GM12878 (cell line): ENCODE results near the gene BBS4. TPM values are rescaled to one million over a fixed set of nuclear protein-coding genes. Genes with fewer than 3 reads are reported as not detected.
"Not testable (repeated sequence)": the region's sequence is repeated elsewhere in the genome, so short reads cannot be mapped to it uniquely, and the experiment has no call there.

Source experiments
- ATAC-seq: fragments of 200-7000 bp; cut with Tn5 transposase; 3 replicates; pipeline ENCODE4 v1.9.1; 2020; ENCODE audit warnings: mild to moderate bottlenecking, moderate library complexity
- BruUV-seq: library from RNA; stranded (reverse); fragments of 400-500 nt; replicated peaks from 2 replicates; lab custom pipeline; 2021; lab: Mats Ljungman, UMichigan
- CTCF ChIA-PET: fragments of 300-600 bp; sonication (Branson Sonifier 250); formaldehyde crosslinking; extraction: SDS; loops from one replicate; lab custom pipeline; 2021; ENCODE audit warnings: inconsistent platforms; lab: Yijun Ruan, JAX
- POLR2A ChIA-PET: fragments of 350-600 bp; formaldehyde crosslinking; extraction: SDS; loops from one replicate; lab custom pipeline; 2021; ENCODE audit warnings: inconsistent platforms; lab: Charles Lee
- RAD21 ChIA-PET: fragments of 300-600 bp; sonication (Branson Sonifier 250); formaldehyde crosslinking; loops from one replicate; lab custom pipeline; 2023; ENCODE audit warnings: antibody characterized with exemption; ENCODE audit not compliant: unreplicated experiment; lab: Charles Lee
- SMC1A ChIA-PET: fragments of 300-600 bp; sonication (Branson Sonifier 250); formaldehyde crosslinking; loops from one replicate; lab custom pipeline; 2023; ENCODE audit not compliant: unreplicated experiment, uncharacterized antibody; lab: Charles Lee
- DNase-seq: peaks from one replicate; pipeline ENCODE4 v3.0.0-alpha.2; 2011; ENCODE audit warnings: low read depth, low spot score
- FAIRE-seq: peaks from 3 replicates; lab custom pipeline; 2011; peaks lifted over from hg19 to GRCh38; lab: Jason Lieb, UNC
- H2AFZ ChIP-seq: 2 replicates; pipeline ENCODE4 v1.6.0; 2011; ENCODE audit warnings: low read depth, low read length, control low read depth; ENCODE audit not compliant: control insufficient read depth
- H3K27ac ChIP-seq: 2 replicates; pipeline ENCODE4 v1.5.1; 2011; ENCODE audit warnings: control low read depth; ENCODE audit not compliant: control insufficient read depth, insufficient read depth
- H3K27me3 ChIP-seq, 2 experiments: replicated peaks in 1 of 2; 2 replicates each; pipeline versions ENCODE4 v1.6.0 to v1.6.1; 2011; ENCODE audit warnings: low read length in 1 of 2; ENCODE audit not compliant: control insufficient read depth in 2 of 2, insufficient read depth in 2 of 2
- H3K36me3 ChIP-seq, 2 experiments: 2 replicates each; pipeline ENCODE4 v1.5.1; 2011; ENCODE audit warnings: low read length in 1 of 2; ENCODE audit not compliant: control insufficient read depth in 2 of 2, insufficient read depth in 2 of 2
- H3K4me1 ChIP-seq: 2 replicates; pipeline ENCODE4 v1.6.1; 2011; ENCODE audit warnings: mild to moderate bottlenecking, low read length, moderate library complexity, mixed read lengths; ENCODE audit not compliant: control insufficient read depth, insufficient read depth
- H3K4me2 ChIP-seq: 2 replicates; pipeline ENCODE4 v1.6.0; 2011; ENCODE audit warnings: control low read depth; ENCODE audit not compliant: control insufficient read depth, insufficient read depth
- H3K4me3 ChIP-seq: fragments of 200-600 bp; sonication (generic); 2 replicates; pipeline ENCODE4 v1.5.1; 2016
- H3K79me2 ChIP-seq: 2 replicates; pipeline ENCODE4 v1.6.0; 2011; ENCODE audit warnings: low read length; ENCODE audit not compliant: control insufficient read depth, insufficient read depth
- H3K9ac ChIP-seq: 2 replicates; pipeline ENCODE4 v1.8.0; 2011; ENCODE audit warnings: low read length, control low read depth, mixed read lengths; ENCODE audit not compliant: control insufficient read depth, insufficient read depth
- H3K9me3 ChIP-seq: replicated peaks from 3 replicates; pipeline ENCODE4 v1.5.1; 2011; ENCODE audit warnings: mild to moderate bottlenecking, low read length; ENCODE audit not compliant: control insufficient read depth, insufficient read depth
- H4K20me1 ChIP-seq: 2 replicates; pipeline ENCODE4 v1.6.0; 2011; ENCODE audit not compliant: control insufficient read depth, insufficient read depth
- BACH1 ChIP-seq: fragments of 450-650 bp; IDR thresholded peaks from 2 replicates; pipeline ENCODE4 v1.6.1; 2017; ENCODE audit warnings: mild to moderate bottlenecking, borderline replicate concordance
- HDAC2 ChIP-seq: fragments of 200-600 bp; sonication (generic); IDR thresholded peaks from 2 replicates; pipeline ENCODE4 v1.6.1; 2017
- MXI1 ChIP-seq: fragments of 150-350 bp; IDR thresholded peaks from 2 replicates; pipeline ENCODE4 v1.6.1; 2011; ENCODE audit warnings: low read depth, mild to moderate bottlenecking, inconsistent platforms, low read length, improper control_type of control experiment
- POU2F2 ChIP-seq: IDR thresholded peaks from 3 replicates; pipeline ENCODE4 v1.6.1; 2011; ENCODE audit warnings: low read depth, mild to moderate bottlenecking, low read length, borderline replicate concordance
- SMAD1 ChIP-seq: fragments of 450-650 bp; IDR thresholded peaks from 2 replicates; pipeline ENCODE4 v1.6.1; 2018; ENCODE audit warnings: mild to moderate bottlenecking, low read depth; ENCODE audit not compliant: partially characterized antibody
- SUPT20H ChIP-seq: IDR thresholded peaks from 2 replicates; pipeline ENCODE4 v1.6.1; 2011; ENCODE audit warnings: low read depth, mild to moderate bottlenecking, low read length, moderate library complexity, borderline replicate concordance; ENCODE audit not compliant: control insufficient read depth
- ZNF217 ChIP-seq: fragments of 450-650 bp; IDR thresholded peaks from 2 replicates; pipeline ENCODE4 v1.6.1; 2017; ENCODE audit warnings: antibody characterized with exemption, mild to moderate bottlenecking
- ZSCAN29 ChIP-seq: fragments of 450-650 bp; IDR thresholded peaks from 2 replicates; pipeline ENCODE4 v1.6.1; 2017; ENCODE audit warnings: mild to moderate bottlenecking, moderate library complexity
- WGBS: methylation state at CpG from one replicate; pipeline ENCODE4 v1.1.6; 2016; ENCODE audit warnings: low lambda C conversion rate; ENCODE audit not compliant: insufficient replicate concordance, insufficient coverage; ENCODE audit errors: missing lambda C conversion rate; 5-methylcytosine and 5-hydroxymethylcytosine counted together
- in situ Hi-C: fragments of 300-500 bp; cut with MboI; formaldehyde crosslinking; loops from 9 replicates; pipeline ENCODE4 v1.14.3; 2018; ENCODE audit warnings: mixed read lengths
- intact Hi-C: fragments of 100-400 bp; cut with micrococcal nuclease; formaldehyde crosslinking; loops from one replicate; pipeline ENCODE4 v1.14.2; 2022; ENCODE audit not compliant: unreplicated experiment
- polyA plus RNA-seq, 11 experiments: library from polyadenylated mRNA; depleted of rRNA in 4 of 11; unstranded in 6 of 11; stranded (reverse) in 5 of 11; fragments of >200 nt; fragmentation: Nextera tagmentation in 4 of 11; fragmentation: Illumina TruSeq in 1 of 11; extraction: Ambion mirVana in 4 of 11; extraction: Trizol in 1 of 11; gene quantifications; 1 replicate in 1 of 11; 2 replicates in 10 of 11; pipeline versions ENCODE4 v1.2.1 to v1.2.3, GENCODE V29; 2011 to 2016; ENCODE audit warnings: inconsistent platforms in 2 of 11, missing spikeins in 2 of 11, low read depth in 1 of 11
- total RNA-seq, 4 experiments: library from RNA; depleted of rRNA in 3 of 4; stranded (reverse); fragments of >200 nt in 3 of 4; fragmentation: Illumina TruSeq in 1 of 4; extraction: Trizol in 1 of 4; gene quantifications; 2 replicates each; pipeline versions ENCODE4 v1.2.1 to v1.2.3, GENCODE V29; 2013 to 2021

The BBS4 gene
- total and polyA plus RNA-seq, 10 of the 15 experiments (the other 5 are each of a cell fraction or from before 2014, with no cell fraction given), result 7.2 to 22.1 (median 9.9) TPM

DNA sequence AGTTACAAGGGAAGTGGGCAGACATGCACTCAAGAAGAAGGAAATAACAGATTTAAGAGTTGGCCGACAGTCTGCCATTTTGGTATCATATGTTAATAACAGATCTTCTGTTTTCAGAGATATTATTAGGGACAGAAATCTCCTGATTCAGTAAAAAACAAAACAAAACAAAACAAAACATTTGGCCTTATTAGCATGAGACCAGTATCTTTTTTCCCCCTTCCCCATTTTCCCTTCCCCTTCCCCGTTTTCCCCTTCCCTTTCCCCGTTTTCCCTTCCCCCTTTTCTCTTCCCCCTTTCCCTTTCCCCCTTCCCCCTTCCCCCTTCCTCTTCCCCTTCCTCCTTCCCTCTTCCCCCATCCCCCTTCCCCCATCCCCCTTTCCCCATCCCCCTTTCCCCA lies 39.4 kb downstream of the BBS4 start:
- Histone ChIP-seq H3K27me3 (no peaks in the 10 kb centered on the region), H3K79me2 (no peaks in the 10 kb centered on the region), H3K36me3 (no peaks in the 10 kb centered on the region), H3K4me2 (no peak overlapping the region), H3K9ac (no peak overlapping the region), H4K20me1 (no peaks in the 10 kb centered on the region), H3K27ac (no peak overlapping the region), H3K9me3 (no peaks in the 10 kb centered on the region), H3K4me1 (no peaks in the 10 kb centered on the region), H2AFZ (no peak overlapping the region), H3K4me3 (no peak overlapping the region)
- DNase-seq, result no peak
- WGBS, result 33% methylated on average over 3 of the region's 3 CpGs
- ChIA-PET CTCF (interaction anchor here (1.1 kb wide), 1 partner anchor 12 kb away, joined by 4 read pairs; no protein-coding TSS in a partner anchor), SMC1A (interaction anchor here (1.3 kb wide), 1 partner anchor 11 kb away, joined by 3 read pairs; no protein-coding TSS in a partner anchor), RAD21 (no interaction called here), POLR2A (no interaction called here)
- no peak for FAIRE-seq
- BruUV-seq, result no TSS peak
- ATAC-seq, result no peak
- in situ Hi-C loops, result loop anchor here (5.0 kb wide), 1 partner anchor 357 kb away; no protein-coding TSS in a partner anchor
- TF ChIP-seq MXI1, result no peak
- no peak for TF ChIP-seq POU2F2
- TF ChIP-seq ZSCAN29, result no peak
- TF ChIP-seq SMAD1, result no peak
- no peak for TF ChIP-seq ZNF217
- no peak for TF ChIP-seq SUPT20H
- no peak for TF ChIP-seq BACH1
- TF ChIP-seq HDAC2, result no peak
- TF ChIP-seq, all 136 proteins: peak for 0
- intact Hi-C loops, result loop anchor here (10.0 kb wide), 1 partner anchor 329 kb away; the partner anchor contains the start of gene NEO1

DNA sequence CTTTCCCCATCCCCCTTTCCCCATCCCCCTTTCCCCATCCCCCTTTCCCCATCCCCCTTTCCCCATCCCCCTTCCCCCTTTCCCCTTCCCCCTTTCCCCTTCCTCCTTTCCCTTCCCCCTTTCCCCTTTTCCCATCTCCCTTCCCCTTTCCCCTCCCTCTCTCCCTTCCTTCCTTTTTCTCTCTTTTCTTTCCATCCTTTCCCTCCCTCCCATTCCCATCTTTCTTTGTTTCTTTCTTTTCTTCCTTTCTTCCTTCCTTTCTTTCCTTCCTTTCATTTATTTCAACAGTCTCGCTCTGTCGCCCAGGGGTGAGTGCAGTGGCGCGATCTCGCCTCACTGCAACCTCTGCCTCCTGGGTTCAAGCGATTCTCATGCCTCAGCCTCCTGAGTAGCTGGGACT lies 39.8 kb downstream of the BBS4 start:
- intact Hi-C loops, result loop anchor here (10.0 kb wide), 1 partner anchor 329 kb away; the partner anchor contains the start of gene NEO1
- H3K36me3 ChIP-seq, H2AFZ ChIP-seq, POLR2A ChIA-PET, H3K27me3 ChIP-seq, H3K4me3 ChIP-seq, DNase-seq, H4K20me1 ChIP-seq, SMC1A ChIA-PET, H3K79me2 ChIP-seq, H3K4me2 ChIP-seq, H3K4me1 ChIP-seq, H3K27ac ChIP-seq, H3K9me3 ChIP-seq, ATAC-seq, FAIRE-seq, H3K9ac ChIP-seq, BruUV-seq, RAD21 ChIA-PET: not testable (repeated sequence)
- 100% methylated on average over 6 of the region's 6 CpGs for WGBS
- in situ Hi-C loops, result loop anchor here (5.0 kb wide), 1 partner anchor 356 kb away; no protein-coding TSS in a partner anchor
- CTCF ChIA-PET, result interaction anchor here (0.8 kb wide), 1 partner anchor 26 kb away, joined by 3 read pairs; no protein-coding TSS in a partner anchor
